Ecto neural progenitor cell (in vitro differentiated cells): ENCODE measurements around the gene STK10.
"Not testable (repeated sequence)": the region's sequence is repeated elsewhere in the genome, so short reads cannot be mapped to it uniquely, and the experiment has no call there.

Experiments
- DNase-seq: peaks from one replicate; pipeline ENCODE4 v3.0.0-alpha.2; 2018; ENCODE audit warnings: low spot score

The STK10 gene

GRCh38 chr5:172188033-172188892 lies at the start of gene STK10:
STK10 (minus strand) TSS chr5:172188224; CDS start chr5:172188042, 182 bp downstream.
- DNase-seq = peak; percentile 94

DNA sequence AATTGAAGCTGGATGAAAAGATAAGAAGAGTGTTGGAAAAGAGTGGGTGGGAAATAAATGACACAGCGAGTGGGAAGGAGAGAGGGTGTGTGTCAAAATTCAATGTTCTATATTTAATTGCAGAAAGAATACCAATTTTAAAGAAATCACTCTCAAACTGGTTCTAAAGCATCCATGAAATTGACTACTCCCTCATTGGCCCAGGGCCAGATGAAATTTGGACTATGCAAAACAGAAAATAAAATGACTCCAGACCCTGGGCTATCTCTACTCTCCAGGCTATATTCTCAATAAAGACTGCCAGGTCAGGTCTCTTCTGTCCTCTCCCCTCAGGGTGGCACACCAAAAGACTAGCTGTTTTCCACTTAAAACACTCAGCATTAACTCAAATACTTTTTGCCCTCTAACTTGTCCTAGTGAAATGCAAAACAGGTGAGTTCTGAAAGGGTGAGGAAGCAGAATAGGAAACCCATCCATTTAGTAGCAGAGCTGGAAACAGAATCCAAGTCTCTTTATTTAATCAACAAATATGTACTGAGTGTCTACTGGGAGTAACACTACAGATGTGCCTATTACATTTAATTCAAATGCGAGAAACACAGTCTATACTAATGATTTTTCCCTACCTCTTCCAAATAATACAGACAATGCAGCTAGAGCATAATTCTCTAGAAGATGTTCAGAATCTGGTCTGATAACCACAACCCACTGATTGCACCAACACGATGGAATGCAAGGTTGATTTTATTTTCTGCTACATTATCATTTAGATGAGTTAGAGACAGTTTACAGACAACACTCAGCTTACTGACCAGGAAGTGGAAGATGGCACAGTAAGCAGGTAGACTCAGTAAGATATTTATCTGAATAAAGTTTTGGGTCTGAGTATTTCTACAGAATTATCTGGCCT lies 48.1 kb upstream of the STK10 start:
- DNase-seq = no peak

- DNase-seq = no peak
Observed at GRCh38 chr5:172235132-172235780, 47.2 kb upstream of the STK10 start.

GRCh38 chr5:172234031-172234430 lies 46.0 kb upstream of the STK10 start:
- DNase-seq = no peak

DNA sequence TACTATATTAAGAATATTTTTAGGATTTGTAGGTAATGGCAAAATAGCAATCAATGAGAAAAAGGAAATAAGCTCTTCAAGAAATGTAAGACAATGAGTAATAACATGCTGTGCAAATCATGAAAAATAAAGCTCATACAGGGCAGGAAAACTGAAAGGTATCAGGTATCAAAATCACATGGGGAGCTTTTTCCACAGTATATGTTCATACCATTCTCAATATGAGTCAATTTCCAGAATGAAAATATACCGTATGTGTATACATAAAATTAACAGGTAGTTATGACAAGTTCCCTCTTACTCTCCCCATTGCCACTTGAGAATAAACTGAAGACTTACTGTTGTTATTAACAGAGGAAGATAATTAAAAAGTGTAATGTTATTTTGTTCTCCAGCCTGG lies 41.9 kb upstream of the STK10 start:
- no peak for DNase-seq

GRCh38 chr5:172224996-172225395 lies 37.0 kb upstream of the STK10 start:
- no peak for DNase-seq

DNA sequence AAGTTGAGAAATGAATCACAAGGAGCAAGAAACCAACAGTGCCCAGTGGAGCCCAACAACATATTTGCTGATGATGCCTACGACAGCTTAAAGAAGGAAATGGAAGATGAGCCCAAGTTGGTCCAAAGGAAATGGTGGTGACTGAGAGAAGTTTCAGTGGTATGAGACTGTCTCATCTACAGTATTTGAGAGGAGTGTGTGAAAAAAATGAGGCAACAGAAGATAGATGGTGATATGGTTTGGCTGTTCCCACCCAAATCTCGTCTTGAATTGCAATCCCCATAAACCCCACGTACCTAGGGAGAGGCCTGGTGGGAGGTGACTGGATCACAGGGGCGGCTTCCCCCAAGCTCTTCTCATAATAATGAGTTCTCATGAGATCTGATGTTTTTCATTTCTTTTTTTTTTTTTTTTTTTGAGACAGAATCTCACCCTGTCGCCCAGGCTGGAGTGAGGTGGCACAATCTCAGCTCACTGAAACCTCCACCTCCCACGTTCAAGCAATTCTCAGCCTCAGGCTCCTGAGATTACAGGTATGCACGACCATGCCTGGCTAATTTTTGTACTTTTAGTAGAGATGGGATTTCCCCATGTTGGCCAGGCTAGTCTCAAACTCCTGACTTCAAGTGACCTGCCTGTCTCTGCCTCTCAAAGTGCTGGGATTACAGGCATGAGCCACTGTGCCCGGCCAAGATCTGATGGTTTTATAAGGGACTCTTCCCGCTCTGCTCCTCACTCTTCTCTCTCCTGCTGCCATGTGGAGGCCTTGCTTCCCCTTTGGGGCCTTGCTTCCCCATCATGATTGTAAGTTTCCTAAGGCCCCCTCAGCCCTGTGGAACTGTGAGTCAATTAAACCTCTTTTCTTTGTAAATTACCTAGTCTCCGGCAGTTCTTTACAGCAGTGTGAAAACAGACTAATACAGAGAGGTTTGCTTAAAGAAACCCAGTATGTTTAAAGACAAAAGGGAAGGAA lies 36.2 kb upstream of the STK10 start:
- DNase-seq = no peak

- DNase-seq = no peak
Observed at GRCh38 chr5:172219296-172219695, 31.3 kb upstream of the STK10 start.

- no peak for DNase-seq
Observed at GRCh38 chr5:172216345-172216744, 28.3 kb upstream of the STK10 start.

GRCh38 chr5:172213126-172213525 lies 25.1 kb upstream of the STK10 start:
- no peak for DNase-seq

GRCh38 chr5:172211676-172212075 lies 23.7 kb upstream of the STK10 start:
- no peak for DNase-seq

DNA sequence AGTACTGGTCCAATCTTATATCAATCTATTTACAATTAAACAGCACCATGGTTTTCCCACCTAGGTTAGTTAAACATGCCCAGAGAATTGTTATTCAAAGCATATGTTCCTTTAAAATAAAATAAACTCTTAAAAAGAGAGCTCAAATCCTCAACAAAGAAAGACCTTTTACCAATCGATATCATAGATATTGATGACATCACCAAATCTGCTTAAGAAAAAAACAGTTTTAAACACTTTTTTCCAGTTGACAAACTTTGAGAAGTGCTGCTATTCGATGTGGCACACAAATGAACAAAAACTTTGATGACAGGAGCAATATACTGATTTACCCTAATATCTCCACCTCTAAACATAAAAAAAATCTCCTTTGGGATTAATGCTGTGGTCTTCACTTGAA lies 21.7 kb upstream of the STK10 start:
- no peak for DNase-seq

DNA sequence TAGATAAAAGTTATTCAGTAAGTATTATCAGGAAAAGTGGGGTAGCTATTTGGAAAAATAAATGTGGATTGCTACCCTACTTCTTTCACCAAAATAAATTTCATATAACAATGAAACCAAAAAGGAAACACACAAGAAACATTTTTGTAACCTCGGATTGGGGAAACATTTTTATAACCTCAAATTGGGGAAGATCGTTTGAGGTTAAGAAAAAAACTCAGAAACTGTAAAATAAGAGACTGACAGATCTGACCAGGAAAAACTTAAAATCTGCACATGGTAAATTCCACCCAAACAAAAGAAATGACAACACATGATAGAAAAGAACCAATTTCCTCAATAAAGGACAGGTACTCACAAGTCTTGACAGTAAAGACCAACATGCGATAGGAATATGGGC lies 19.5 kb upstream of the STK10 start:
- DNase-seq = no peak

- DNase-seq = not testable (repeated sequence)
Observed at GRCh38 chr5:172205984-172206383, 18.0 kb upstream of the STK10 start.

- no peak for DNase-seq
Observed at GRCh38 chr5:172200476-172200875, 12.5 kb upstream of the STK10 start.

GRCh38 chr5:172199446-172199845 lies 11.4 kb upstream of the STK10 start:
- DNase-seq = no peak

DNA sequence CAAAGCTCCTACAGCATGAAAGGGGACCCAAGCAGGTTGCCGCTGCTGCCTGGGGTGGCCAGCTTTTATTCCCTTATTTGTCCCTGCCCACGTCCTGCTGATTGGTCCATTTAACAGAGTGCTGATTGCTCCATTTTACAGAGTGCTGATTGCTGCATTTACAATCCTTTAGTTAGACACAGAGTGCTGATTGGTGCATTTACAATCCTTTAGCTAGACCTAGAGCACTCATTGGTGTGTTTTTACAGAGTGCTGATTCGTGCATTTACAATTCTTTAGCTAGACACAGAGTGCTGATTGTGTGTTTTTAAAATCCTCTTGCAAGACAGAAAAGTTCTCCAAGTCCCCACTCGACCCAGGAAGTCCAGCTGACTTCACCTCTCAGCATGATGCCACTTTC lies 9.8 kb upstream of the STK10 start:
- not testable (repeated sequence) for DNase-seq

DNA sequence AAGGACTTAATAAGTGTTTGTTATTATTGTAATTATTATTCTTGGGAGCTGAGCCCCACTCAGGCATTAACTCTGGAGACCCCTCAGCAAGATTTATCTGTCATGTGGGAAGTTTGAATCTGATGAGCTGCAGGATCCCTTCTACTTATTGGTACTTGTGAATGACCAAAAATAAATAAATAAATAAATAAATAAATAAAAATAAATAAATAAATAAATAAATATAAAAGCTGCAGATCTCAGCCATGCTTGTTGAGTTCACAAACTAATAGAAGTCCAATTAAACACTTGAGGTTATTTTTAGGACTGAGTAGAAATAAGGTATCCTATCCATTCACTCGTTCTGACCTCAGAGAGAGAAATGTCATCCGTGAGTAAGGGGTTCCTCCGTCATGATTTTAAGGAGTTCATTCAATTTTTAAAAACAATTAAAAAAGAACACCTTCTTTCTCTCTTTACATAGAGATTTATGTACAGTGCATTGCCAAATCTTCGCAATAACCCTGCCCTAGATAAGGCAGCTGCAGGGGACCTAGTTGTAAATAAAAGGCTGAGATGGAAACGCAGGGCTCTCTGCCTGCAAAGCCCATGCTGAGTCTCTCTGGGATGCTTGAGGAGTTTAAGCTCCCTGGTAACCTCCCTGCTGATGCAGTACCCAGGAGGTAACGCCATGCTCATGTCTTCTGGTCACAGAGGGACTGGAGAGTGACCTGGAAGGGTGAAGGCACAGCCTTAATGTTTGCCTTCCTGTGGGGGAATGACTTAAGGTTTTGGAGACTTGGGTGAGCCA lies 7.2 kb upstream of the STK10 start:
- DNase-seq = no peak

DNA sequence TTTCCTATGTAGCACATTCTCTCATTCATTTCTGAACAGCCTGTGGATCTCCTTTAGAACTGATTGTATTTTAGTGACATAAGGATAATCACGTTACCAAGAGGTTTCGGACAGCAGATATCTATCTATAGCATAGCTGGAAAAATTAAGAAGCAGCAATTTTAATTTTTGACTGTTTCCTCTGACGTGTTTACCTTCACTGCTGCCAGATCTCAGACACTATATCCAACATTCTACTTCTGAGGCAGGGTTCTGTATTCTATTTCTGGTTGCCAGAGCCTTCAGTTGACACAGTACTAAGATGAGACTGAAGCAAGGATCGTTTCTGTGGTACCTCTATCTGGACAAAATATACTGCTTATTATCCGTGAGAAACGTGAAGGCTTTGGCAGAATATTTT lies 5.8 kb upstream of the STK10 start, which contains the start of gene EFCAB9:
TSS of gene EFCAB9 (plus strand) at position 301 of the 400 bp plus-strand sequence. CDS start at position 302, 1 bp downstream.
- DNase-seq = no peak

GRCh38 chr5:172189693-172190296 lies 1.8 kb upstream of the STK10 start:
- DNase-seq = no peak
